ENCODE data around the gene SPTBN1. TPM values are rescaled to one million over a fixed set of nuclear protein-coding genes. Genes with fewer than 3 reads are reported as not detected.

Gene SPTBN1
- total and polyA plus RNA-seq, 2 of the 4 experiments (the other 2 are of a cell fraction) = 49.1 to 241 TPM

DNA sequence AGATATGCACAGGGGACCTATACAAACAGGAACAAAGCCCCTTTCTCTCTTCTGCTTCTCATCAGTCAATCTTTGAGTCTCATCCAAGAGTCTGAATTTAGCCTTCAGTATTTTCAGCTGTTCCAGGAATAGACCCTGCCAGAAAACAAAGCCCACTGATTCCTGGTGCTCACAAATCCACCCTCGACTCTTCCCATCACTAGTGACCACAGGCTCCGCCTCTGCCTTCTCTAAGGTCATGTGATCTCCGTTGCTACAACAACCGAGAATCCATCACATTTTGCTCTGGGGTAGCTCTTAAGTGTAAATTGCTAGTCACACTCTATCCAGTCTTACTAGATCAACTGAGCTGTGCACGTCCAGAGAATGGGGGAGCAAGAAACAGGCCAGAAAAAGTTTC lies 46.4 kb upstream of the SPTBN1 start:
- no CpG with 5 or more reads among the region's 5 CpGs for WGBS, 2 experiments (ENCODE audit: extremely low coverage in 2 of 2, insufficient read length in 1 of 2)
- ATAC-seq (ENCODE audit: low read depth) = no peak
- no peak overlapping the region for H3K56ac ChIP-seq (ENCODE audit: extremely low read depth, insufficient read depth, low read length)
- no peaks in the 10 kb centered on the region for H3K9me3 ChIP-seq (ENCODE audit: control insufficient read depth, insufficient read depth, low read length)
- no peaks in the 10 kb centered on the region for H3K27me3 ChIP-seq (ENCODE audit: control insufficient read depth, insufficient read depth, low read length)
- no peak overlapping the region for H3K18ac ChIP-seq (ENCODE audit: low read depth, low read length)
- intact Hi-C loops (cut with micrococcal nuclease) (no loop called here), in situ Hi-C loops (cut with MboI; ENCODE audit: low sequenced_read_pairs) (no loop called here), dilution Hi-C loops (cut with HindIII; ENCODE audit: low sequenced_read_pairs, unreplicated experiment) (no loop called here)
- no peak overlapping the region for H3K27ac ChIP-seq (ENCODE audit: insufficient read depth, low read length)
- CTCF ChIA-PET = no interaction called here
- H3K9me1 ChIP-seq (ENCODE audit: insufficient read depth, low read length) = peaks cover 6% of the 10 kb centered on the region; the same call in 1 of the 2 replicates
- H3K36me3 ChIP-seq (ENCODE audit: control insufficient read depth, insufficient read depth, low read length) = no peaks in the 10 kb centered on the region
- no peak overlapping the region for H3K4me3 ChIP-seq (ENCODE audit: insufficient read depth, low read depth, low read length)
- H3K4me2 ChIP-seq (ENCODE audit: low read depth, low read length) = no peak overlapping the region
- H2BK15ac ChIP-seq (ENCODE audit: low read depth, low read length) = no peak overlapping the region
- H3K9ac ChIP-seq (ENCODE audit: low read depth, low read length) = no peak overlapping the region
- no peak overlapping the region; the same call in 1 of the 2 replicates for H3K4ac ChIP-seq (ENCODE audit: low read depth, low read length)
- no peak for TF ChIP-seq NFE2L2 (IDR thresholded peaks at IDR 0.05; ENCODE audit: low read depth, low read length)
- no peak overlapping the region for H2AK9ac ChIP-seq (replicated peaks; ENCODE audit: low read depth, low read length, poor library complexity)
- no peak overlapping the region for H2AK5ac ChIP-seq (ENCODE audit: low read depth, low read length)
- H4K20me1 ChIP-seq (ENCODE audit: insufficient read depth, low read length) = no peaks in the 10 kb centered on the region
- no peak overlapping the region for H3K23ac ChIP-seq (ENCODE audit: low read depth, low read length)
- H2BK5ac ChIP-seq (ENCODE audit: low read depth, low read length, poor library complexity, severe bottlenecking) = no peak overlapping the region
- H2BK20ac ChIP-seq (ENCODE audit: low read depth, low read length) = no peak overlapping the region
- POLR2A ChIA-PET (ENCODE audit: unreplicated experiment) = no interaction called here
- no peak overlapping the region for H4K91ac ChIP-seq (ENCODE audit: insufficient read depth, low read depth, low read length)
- H4K5ac ChIP-seq (ENCODE audit: low read depth, low read length) = no peak overlapping the region
- no TSS peak for BruUV-seq (replicated peaks)
- no peak overlapping the region for H4K8ac ChIP-seq (ENCODE audit: low read depth in 2 of 2, low read length in 2 of 2)
- no peak overlapping the region for H3K14ac ChIP-seq (replicated peaks; ENCODE audit: low read depth, low read length)
- no peak overlapping the region for H2AFZ ChIP-seq (replicated peaks; ENCODE audit: low read length, poor library complexity)
- DNase-seq = no peak
- H2BK120ac ChIP-seq (ENCODE audit: low read depth, low read length) = no peak overlapping the region
- H3K79me1 ChIP-seq (ENCODE audit: low read depth in 1 of 2, low read length in 2 of 2) = no peaks in the 10 kb centered on the region
- H3K4me1 ChIP-seq (ENCODE audit: control insufficient read depth, insufficient read depth, low read length) = peaks cover 2% of the 10 kb centered on the region; the same call in 1 of the 2 replicates

Data from IMR-90 (cell line).